Measurements from ENCODE around the gene SLC43A1. TPM values are rescaled to one million over a fixed set of nuclear protein-coding genes. Genes with fewer than 3 reads are reported as not detected.

Gene SLC43A1
- total and polyA plus RNA-seq, 4 donors = 85.6 to 171 (median 107) TPM

DNA sequence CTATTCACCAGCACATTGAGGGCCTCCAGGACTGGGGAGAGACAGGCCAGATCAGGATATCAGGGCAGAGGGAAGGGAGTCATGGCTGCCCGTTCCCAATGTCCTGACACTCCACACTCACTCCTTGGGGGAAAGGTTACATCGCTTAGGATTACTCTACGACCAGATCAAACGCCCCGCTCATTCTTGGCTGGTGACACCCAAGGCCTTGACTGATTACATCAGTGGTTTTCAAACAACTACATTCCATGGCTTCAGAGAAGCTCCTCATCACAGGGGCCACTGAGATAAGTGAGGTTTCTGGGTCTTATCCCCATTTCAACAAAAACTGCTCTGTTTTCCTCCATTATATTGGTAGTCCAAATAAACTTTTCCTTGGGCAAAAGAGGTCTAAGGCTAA is 37.0 kb upstream of the SLC43A1 start:
- no peak for DNase-seq (ENCODE audit: low spot score)
- Histone ChIP-seq H3K9ac (ENCODE audit: low read depth in 1 of 2, low read length in 2 of 2) (no peak overlapping the region), H3K4me1 (ENCODE audit: control insufficient read depth in 4 of 4, insufficient read depth in 4 of 4, low read length in 3 of 4) (peaks cover 0 to 10% (median 5%) of the 10 kb centered on the region in 4 donors), H3K9me3 (ENCODE audit: control insufficient read depth in 4 of 4, low read length in 3 of 4) (no peaks in the 10 kb centered on the region), H3K27me3 (ENCODE audit: control insufficient read depth in 4 of 4, insufficient read depth in 4 of 4, low read length in 3 of 4) (no peaks in the 10 kb centered on the region), H3K27ac (ENCODE audit: low read depth in 1 of 2, low read length in 2 of 2) (no peak overlapping the region), H3K4me3 (ENCODE audit: low read depth in 1 of 3, low read length in 3 of 3) (no peak overlapping the region), H3K36me3 (ENCODE audit: control insufficient read depth in 4 of 4, insufficient read depth in 3 of 4, low read depth in 1 of 4, low read length in 3 of 4) (peaks cover 11 to 71% (median 46%) of the 10 kb centered on the region in 4 donors)
- WGBS = 85% methylated on average over 5 of the region's 5 CpGs
- TF ChIP-seq RXRA (IDR thresholded peaks at IDR 0.05) = no peak
- TF ChIP-seq, protein P1, sequence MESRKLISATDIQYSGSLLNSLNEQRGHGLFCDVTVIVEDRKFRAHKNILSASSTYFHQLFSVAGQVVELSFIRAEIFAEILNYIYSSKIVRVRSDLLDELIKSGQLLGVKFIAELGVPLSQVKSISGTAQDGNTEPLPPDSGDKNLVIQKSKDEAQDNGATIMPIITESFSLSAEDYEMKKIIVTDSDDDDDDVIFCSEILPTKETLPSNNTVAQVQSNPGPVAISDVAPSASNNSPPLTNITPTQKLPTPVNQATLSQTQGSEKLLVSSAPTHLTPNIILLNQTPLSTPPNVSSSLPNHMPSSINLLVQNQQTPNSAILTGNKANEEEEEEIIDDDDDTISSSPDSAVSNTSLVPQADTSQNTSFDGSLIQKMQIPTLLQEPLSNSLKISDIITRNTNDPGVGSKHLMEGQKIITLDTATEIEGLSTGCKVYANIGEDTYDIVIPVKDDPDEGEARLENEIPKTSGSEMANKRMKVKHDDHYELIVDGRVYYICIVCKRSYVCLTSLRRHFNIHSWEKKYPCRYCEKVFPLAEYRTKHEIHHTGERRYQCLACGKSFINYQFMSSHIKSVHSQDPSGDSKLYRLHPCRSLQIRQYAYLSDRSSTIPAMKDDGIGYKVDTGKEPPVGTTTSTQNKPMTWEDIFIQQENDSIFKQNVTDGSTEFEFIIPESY (IDR thresholded peaks at IDR 0.05) = no peak
- TF ChIP-seq RAD21 (IDR thresholded peaks at IDR 0.05) = no peak
- no peak for TF ChIP-seq GABPA (IDR thresholded peaks at IDR 0.05 in 1 of 2, conservative IDR thresholded peaks at IDR 0.05 in 1 of 2)
- TF ChIP-seq, protein P2, sequence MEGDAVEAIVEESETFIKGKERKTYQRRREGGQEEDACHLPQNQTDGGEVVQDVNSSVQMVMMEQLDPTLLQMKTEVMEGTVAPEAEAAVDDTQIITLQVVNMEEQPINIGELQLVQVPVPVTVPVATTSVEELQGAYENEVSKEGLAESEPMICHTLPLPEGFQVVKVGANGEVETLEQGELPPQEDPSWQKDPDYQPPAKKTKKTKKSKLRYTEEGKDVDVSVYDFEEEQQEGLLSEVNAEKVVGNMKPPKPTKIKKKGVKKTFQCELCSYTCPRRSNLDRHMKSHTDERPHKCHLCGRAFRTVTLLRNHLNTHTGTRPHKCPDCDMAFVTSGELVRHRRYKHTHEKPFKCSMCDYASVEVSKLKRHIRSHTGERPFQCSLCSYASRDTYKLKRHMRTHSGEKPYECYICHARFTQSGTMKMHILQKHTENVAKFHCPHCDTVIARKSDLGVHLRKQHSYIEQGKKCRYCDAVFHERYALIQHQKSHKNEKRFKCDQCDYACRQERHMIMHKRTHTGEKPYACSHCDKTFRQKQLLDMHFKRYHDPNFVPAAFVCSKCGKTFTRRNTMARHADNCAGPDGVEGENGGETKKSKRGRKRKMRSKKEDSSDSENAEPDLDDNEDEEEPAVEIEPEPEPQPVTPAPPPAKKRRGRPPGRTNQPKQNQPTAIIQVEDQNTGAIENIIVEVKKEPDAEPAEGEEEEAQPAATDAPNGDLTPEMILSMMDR (IDR thresholded peaks at IDR 0.05; ENCODE audit: low read depth, low read length, missing input control) = no peak
- TF ChIP-seq, protein P3, sequence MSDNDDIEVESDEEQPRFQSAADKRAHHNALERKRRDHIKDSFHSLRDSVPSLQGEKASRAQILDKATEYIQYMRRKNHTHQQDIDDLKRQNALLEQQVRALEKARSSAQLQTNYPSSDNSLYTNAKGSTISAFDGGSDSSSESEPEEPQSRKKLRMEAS (IDR thresholded peaks at IDR 0.05) = no peak
- no peak for TF ChIP-seq TAF1 (conservative IDR thresholded peaks at IDR 0.05)
- no peak for TF ChIP-seq JUND (IDR thresholded peaks at IDR 0.05)
- TF ChIP-seq, protein P4, sequence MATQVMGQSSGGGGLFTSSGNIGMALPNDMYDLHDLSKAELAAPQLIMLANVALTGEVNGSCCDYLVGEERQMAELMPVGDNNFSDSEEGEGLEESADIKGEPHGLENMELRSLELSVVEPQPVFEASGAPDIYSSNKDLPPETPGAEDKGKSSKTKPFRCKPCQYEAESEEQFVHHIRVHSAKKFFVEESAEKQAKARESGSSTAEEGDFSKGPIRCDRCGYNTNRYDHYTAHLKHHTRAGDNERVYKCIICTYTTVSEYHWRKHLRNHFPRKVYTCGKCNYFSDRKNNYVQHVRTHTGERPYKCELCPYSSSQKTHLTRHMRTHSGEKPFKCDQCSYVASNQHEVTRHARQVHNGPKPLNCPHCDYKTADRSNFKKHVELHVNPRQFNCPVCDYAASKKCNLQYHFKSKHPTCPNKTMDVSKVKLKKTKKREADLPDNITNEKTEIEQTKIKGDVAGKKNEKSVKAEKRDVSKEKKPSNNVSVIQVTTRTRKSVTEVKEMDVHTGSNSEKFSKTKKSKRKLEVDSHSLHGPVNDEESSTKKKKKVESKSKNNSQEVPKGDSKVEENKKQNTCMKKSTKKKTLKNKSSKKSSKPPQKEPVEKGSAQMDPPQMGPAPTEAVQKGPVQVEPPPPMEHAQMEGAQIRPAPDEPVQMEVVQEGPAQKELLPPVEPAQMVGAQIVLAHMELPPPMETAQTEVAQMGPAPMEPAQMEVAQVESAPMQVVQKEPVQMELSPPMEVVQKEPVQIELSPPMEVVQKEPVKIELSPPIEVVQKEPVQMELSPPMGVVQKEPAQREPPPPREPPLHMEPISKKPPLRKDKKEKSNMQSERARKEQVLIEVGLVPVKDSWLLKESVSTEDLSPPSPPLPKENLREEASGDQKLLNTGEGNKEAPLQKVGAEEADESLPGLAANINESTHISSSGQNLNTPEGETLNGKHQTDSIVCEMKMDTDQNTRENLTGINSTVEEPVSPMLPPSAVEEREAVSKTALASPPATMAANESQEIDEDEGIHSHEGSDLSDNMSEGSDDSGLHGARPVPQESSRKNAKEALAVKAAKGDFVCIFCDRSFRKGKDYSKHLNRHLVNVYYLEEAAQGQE (IDR thresholded peaks at IDR 0.05) = no peak
- TF ChIP-seq HNF4G (IDR thresholded peaks at IDR 0.05) = no peak
- no peak for TF ChIP-seq EGR1 (IDR thresholded peaks at IDR 0.05; ENCODE audit: low read depth in 2 of 2)
- no peak for TF ChIP-seq NR2F2 (IDR thresholded peaks at IDR 0.05)
- TF ChIP-seq YY1 (IDR thresholded peaks at IDR 0.05) = no peak
- TF ChIP-seq FOXA1 (IDR thresholded peaks at IDR 0.05) = no peak
- TF ChIP-seq HNF4A (conservative IDR thresholded peaks at IDR 0.05) = no peak
- no peak for TF ChIP-seq SP1 (IDR thresholded peaks at IDR 0.05)
- TF ChIP-seq, protein P5, sequence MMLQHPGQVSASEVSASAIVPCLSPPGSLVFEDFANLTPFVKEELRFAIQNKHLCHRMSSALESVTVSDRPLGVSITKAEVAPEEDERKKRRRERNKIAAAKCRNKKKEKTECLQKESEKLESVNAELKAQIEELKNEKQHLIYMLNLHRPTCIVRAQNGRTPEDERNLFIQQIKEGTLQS (IDR thresholded peaks at IDR 0.05) = no peak
- TF ChIP-seq FOXA2 (IDR thresholded peaks at IDR 0.05) = no peak

Measured in liver (tissue), 9 donors.